OCI-LY1 (cell line): ENCODE measurements around the gene FAM131A.

Source experiments
- EZH2 ChIP-seq: fragments of 200-600 bp; sonication (generic), shearing (Covaris generic); IDR thresholded peaks from 2 replicates; pipeline ENCODE4 v1.8.0; 2017; ENCODE audit warnings: borderline replicate concordance, mixed run types, mild to moderate bottlenecking, antibody characterized with exemption, low read length, moderate library complexity, mixed read lengths
- TF ChIP-seq, protein P1 (sequence below): fragments of 200-600 bp; sonication (generic), shearing (Covaris generic); IDR thresholded peaks from 2 replicates; pipeline ENCODE4 v1.5.1; 2017; ENCODE audit warnings: mild to moderate bottlenecking, antibody characterized with exemption, low read length, moderate library complexity, mixed read lengths

DNA sequence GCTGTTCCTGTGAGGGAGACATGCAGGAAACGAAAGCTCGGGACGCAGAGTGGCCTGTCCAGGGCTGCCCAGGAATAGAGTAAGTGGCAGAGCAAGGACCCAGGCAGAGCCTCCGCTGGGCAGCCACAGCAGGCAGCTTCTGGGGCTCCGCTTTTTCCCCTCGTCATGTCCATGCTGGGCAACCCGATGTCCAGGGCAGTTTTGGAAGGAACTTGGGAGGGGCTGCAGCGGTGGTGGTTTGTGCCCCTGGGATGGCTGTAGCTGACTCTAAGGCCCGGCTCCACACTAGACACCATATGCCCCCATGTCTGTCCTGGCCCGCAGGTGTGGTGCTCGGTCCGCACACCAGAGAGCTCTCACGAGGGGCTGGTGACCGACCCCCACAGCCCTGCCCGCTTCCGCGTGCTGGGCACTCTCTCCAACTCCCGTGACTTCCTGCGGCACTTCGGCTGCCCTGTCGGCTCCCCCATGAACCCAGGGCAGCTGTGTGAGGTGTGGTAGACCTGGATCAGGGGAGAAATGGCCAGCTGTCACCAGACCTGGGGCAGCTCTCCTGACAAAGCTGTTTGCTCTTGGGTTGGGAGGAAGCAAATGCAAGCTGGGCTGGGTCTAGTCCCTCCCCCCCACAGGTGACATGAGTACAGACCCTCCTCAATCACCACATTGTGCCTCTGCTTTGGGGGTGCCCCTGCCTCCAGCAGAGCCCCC lies 45.5 kb upstream of the FAM131A start:
- TF ChIP-seq, protein P1, sequence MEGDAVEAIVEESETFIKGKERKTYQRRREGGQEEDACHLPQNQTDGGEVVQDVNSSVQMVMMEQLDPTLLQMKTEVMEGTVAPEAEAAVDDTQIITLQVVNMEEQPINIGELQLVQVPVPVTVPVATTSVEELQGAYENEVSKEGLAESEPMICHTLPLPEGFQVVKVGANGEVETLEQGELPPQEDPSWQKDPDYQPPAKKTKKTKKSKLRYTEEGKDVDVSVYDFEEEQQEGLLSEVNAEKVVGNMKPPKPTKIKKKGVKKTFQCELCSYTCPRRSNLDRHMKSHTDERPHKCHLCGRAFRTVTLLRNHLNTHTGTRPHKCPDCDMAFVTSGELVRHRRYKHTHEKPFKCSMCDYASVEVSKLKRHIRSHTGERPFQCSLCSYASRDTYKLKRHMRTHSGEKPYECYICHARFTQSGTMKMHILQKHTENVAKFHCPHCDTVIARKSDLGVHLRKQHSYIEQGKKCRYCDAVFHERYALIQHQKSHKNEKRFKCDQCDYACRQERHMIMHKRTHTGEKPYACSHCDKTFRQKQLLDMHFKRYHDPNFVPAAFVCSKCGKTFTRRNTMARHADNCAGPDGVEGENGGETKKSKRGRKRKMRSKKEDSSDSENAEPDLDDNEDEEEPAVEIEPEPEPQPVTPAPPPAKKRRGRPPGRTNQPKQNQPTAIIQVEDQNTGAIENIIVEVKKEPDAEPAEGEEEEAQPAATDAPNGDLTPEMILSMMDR: no peak
- no peak for TF ChIP-seq EZH2
